CD14-positive monocyte (primary cell): ENCODE data around the gene ANKRD13C. TPM values are rescaled to one million over a fixed set of nuclear protein-coding genes. Genes with fewer than 3 reads are reported as not detected.
"Not testable (repeated sequence)": the region's sequence is repeated elsewhere in the genome, so short reads cannot be mapped to it uniquely, and the experiment has no call there.

Experiments
- DNase-seq, 3 donors: peaks; one replicate each; pipeline ENCODE4 v3.0.0-alpha.2; 2011 to 2022
- H2AFZ ChIP-seq: 2 replicates; pipeline ENCODE4 v1.6.0; 2012; ENCODE audit warnings: mild to moderate bottlenecking, low read depth, low read length, inconsistent platforms; ENCODE audit not compliant: insufficient read depth, poor library complexity, severe bottlenecking
- H3K27ac ChIP-seq, 2 donors: 1 replicate in 1 of 2; 2 replicates in 1 of 2; pipeline ENCODE4 v1.5.1; 2012 to 2013; ENCODE audit warnings: low read length in 2 of 2, control low read depth in 1 of 2, inconsistent platforms in 1 of 2, low read depth in 1 of 2, mild to moderate bottlenecking in 1 of 2
- H3K27me3 ChIP-seq, 2 donors: one replicate each; pipeline versions ENCODE4 v1.6.0 to v1.6.1; 2011 to 2013; ENCODE audit warnings: low read length in 2 of 2; ENCODE audit not compliant: control insufficient read depth in 2 of 2, insufficient read depth in 2 of 2
- H3K36me3 ChIP-seq, 2 donors: replicated peaks in 1 of 2; 1 replicate in 1 of 2; 2 replicates in 1 of 2; pipeline versions ENCODE4 v1.5.1 to v1.6.1; 2012 to 2013; ENCODE audit warnings: low read length in 2 of 2, control low read depth in 1 of 2, inconsistent platforms in 1 of 2, mild to moderate bottlenecking in 1 of 2; ENCODE audit not compliant: insufficient read depth in 2 of 2, control insufficient read depth in 1 of 2
- H3K4me1 ChIP-seq, 2 donors: 1 replicate in 1 of 2; 2 replicates in 1 of 2; pipeline versions ENCODE4 v1.5.1 to v1.6.1; 2012 to 2013; ENCODE audit warnings: low read length in 2 of 2, control low read depth in 1 of 2, inconsistent platforms in 1 of 2, mild to moderate bottlenecking in 1 of 2, moderate library complexity in 1 of 2; ENCODE audit not compliant: insufficient read depth in 2 of 2, control insufficient read depth in 1 of 2
- H3K4me2 ChIP-seq: replicated peaks from 2 replicates; pipeline ENCODE3; 2012; ENCODE audit warnings: low read length, moderate library complexity, mild to moderate bottlenecking; ENCODE audit not compliant: poor library complexity, severe bottlenecking; ENCODE audit errors: extremely low read depth
- H3K4me3 ChIP-seq, 3 experiments: fragments of 200-600 bp in 1 of 3; sonication (generic) in 1 of 3; replicated peaks in 1 of 3; 1 replicate in 2 of 3; 2 replicates in 1 of 3; pipeline ENCODE4 v1.5.1; 2011 to 2013; ENCODE audit warnings: low read length in 3 of 3, mild to moderate bottlenecking in 3 of 3, control low read depth in 2 of 3, low read depth in 2 of 3, inconsistent platforms in 1 of 3, moderate library complexity in 1 of 3
- H3K79me2 ChIP-seq: 2 replicates; pipeline ENCODE4 v1.6.0; 2012; ENCODE audit warnings: mild to moderate bottlenecking, control low read depth, inconsistent platforms, low read length, moderate library complexity; ENCODE audit not compliant: insufficient read depth
- H3K9ac ChIP-seq: 2 replicates; pipeline ENCODE4 v1.6.0; 2017; ENCODE audit warnings: low read length, mild to moderate bottlenecking; ENCODE audit not compliant: insufficient read depth, poor library complexity, severe bottlenecking
- H3K9me3 ChIP-seq, 2 donors: replicated peaks in 1 of 2; 1 replicate in 1 of 2; 2 replicates in 1 of 2; pipeline versions ENCODE4 v1.5.1 to v1.6.1; 2012 to 2013; ENCODE audit warnings: low read length in 2 of 2, control low read depth in 1 of 2; ENCODE audit not compliant: control insufficient read depth in 1 of 2, insufficient read depth in 1 of 2
- H4K20me1 ChIP-seq: 2 replicates; pipeline ENCODE4 v1.6.0; 2012; ENCODE audit warnings: mild to moderate bottlenecking, low read length, control low read depth, moderate library complexity; ENCODE audit not compliant: insufficient read depth
- H3K27ac Mint-ChIP-seq, 7 donors: one replicate each; pipeline ENCODE4 v1.8.0; 2020; ENCODE audit warnings: mild to moderate bottlenecking in 7 of 7, mixed read lengths in 7 of 7, moderate library complexity in 6 of 7, inconsistent platforms in 2 of 7
- H3K27me3 Mint-ChIP-seq, 3 donors: one replicate each; pipeline ENCODE4 v1.8.0; 2021 to 2022; ENCODE audit warnings: low read depth in 3 of 3, mild to moderate bottlenecking in 3 of 3, mixed read lengths in 3 of 3, moderate library complexity in 3 of 3, inconsistent platforms in 1 of 3
- H3K36me3 Mint-ChIP-seq, 2 donors: one replicate each; pipeline ENCODE4 v1.8.0; 2020; ENCODE audit warnings: mixed read lengths in 2 of 2, inconsistent platforms in 1 of 2, mild to moderate bottlenecking in 1 of 2
- H3K4me1 Mint-ChIP-seq: one replicate; pipeline ENCODE4 v1.8.0; 2020; ENCODE audit warnings: mild to moderate bottlenecking, mixed read lengths
- H3K4me3 Mint-ChIP-seq, 2 donors: one replicate each; pipeline ENCODE4 v1.8.0; 2020; ENCODE audit warnings: mild to moderate bottlenecking in 2 of 2, mixed read lengths in 2 of 2, moderate library complexity in 1 of 2
- H3K9me3 Mint-ChIP-seq, 7 donors: one replicate each; pipeline ENCODE4 v1.8.0; 2020 to 2022; ENCODE audit warnings: mixed read lengths in 7 of 7, mild to moderate bottlenecking in 6 of 7, moderate library complexity in 6 of 7, inconsistent platforms in 2 of 7
- WGBS: methylation state at CpG from one replicate; pipeline ENCODE4 v1.1.5; 2013; ENCODE audit warnings: missing lambda C conversion rate; ENCODE audit not compliant: insufficient coverage; 5-methylcytosine and 5-hydroxymethylcytosine counted together
- intact Hi-C, 2 donors: fragments of 100-400 bp; cut with micrococcal nuclease; formaldehyde crosslinking; loops; one replicate each; pipeline versions ENCODE4 v1.15.0 to v1.15.1; 2023
- polyA plus RNA-seq, 3 donors: library from polyadenylated mRNA; depleted of rRNA in 1 of 3; unstranded in 2 of 3; stranded (reverse) in 1 of 3; fragments of 300-500 nt in 2 of 3; fragments of >200 nt in 1 of 3; fragmentation: Illumina TruSeq in 2 of 3; gene quantifications; 1 replicate in 2 of 3; 2 replicates in 1 of 3; pipeline ENCODE4 v1.2.3, GENCODE V29; 2012 to 2021
- TF ChIP-seq, protein P1 (sequence below): fragments of 200-600 bp; IDR thresholded peaks from one replicate; pipeline ENCODE4 v1.8.0; 2022; ENCODE audit warnings: antibody characterized with exemption, mild to moderate bottlenecking

The ANKRD13C gene
- polyA plus RNA-seq, 3 donors: 4.5 to 7.6 (median 6.5) TPM

- H3K27me3 Mint-ChIP-seq, H3K27ac ChIP-seq, DNase-seq, H3K9ac ChIP-seq, H4K20me1 ChIP-seq, H3K27ac Mint-ChIP-seq, H3K4me1 ChIP-seq, H3K4me3 ChIP-seq, H3K4me2 ChIP-seq, intact Hi-C loops, H3K79me2 ChIP-seq, H2AFZ ChIP-seq, H3K4me3 Mint-ChIP-seq, H3K4me1 Mint-ChIP-seq, H3K36me3 ChIP-seq, H3K9me3 ChIP-seq, H3K27me3 ChIP-seq, H3K9me3 Mint-ChIP-seq, H3K36me3 Mint-ChIP-seq: not testable (repeated sequence)
- no CpG with 5 or more reads among the region's 4 CpGs for WGBS
These were observed 12.0 kb upstream of the ANKRD13C start for GRCh38 chr1:70366425-70366952.

DNA sequence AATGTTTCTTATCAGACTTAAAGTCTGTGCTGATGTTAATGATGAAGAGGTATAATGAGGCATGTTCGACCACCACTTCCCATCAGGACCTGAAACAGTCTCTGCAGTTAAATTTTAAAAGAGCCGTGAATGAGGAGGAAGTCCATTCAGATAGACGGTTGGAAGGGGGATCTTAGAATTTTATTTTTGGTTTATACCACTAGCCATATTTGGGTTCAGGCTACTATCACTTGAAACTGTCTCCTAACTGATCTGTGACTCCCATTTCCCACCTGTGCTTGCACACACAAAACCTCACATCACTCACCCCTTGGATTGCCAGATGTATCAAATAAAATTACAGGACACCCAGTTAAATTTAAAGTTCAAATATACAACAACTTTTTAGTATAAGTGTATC, 9.9 kb upstream of the ANKRD13C start:
- Histone ChIP-seq H3K79me2 (no peaks in the 10 kb centered on the region), H3K27ac (no peak overlapping the region), H3K9ac (no peak overlapping the region), H4K20me1 (no peaks in the 10 kb centered on the region), H3K4me3 (no peak overlapping the region), H2AFZ (peak overlapping the region; percentile 29), H3K4me2 (no peak overlapping the region), H3K36me3 (no peaks in the 10 kb centered on the region), H3K4me1 (no peaks in the 10 kb centered on the region), H3K27me3 (no peaks in the 10 kb centered on the region), H3K9me3 (no peaks in the 10 kb centered on the region)
- H3K36me3 Mint-ChIP-seq: no peaks in the 10 kb centered on the region
- no CpG with 5 or more reads among the region's 3 CpGs for WGBS
- no peak overlapping the region for H3K27ac Mint-ChIP-seq
- H3K27me3 Mint-ChIP-seq: peaks cover 0 to 2% (median 2%) of the 10 kb centered on the region in 3 donors
- peaks cover 0 to 4% (median 0%) of the 10 kb centered on the region in 7 donors for H3K9me3 Mint-ChIP-seq
- intact Hi-C loops: no loop called here
- TF ChIP-seq, protein P1, sequence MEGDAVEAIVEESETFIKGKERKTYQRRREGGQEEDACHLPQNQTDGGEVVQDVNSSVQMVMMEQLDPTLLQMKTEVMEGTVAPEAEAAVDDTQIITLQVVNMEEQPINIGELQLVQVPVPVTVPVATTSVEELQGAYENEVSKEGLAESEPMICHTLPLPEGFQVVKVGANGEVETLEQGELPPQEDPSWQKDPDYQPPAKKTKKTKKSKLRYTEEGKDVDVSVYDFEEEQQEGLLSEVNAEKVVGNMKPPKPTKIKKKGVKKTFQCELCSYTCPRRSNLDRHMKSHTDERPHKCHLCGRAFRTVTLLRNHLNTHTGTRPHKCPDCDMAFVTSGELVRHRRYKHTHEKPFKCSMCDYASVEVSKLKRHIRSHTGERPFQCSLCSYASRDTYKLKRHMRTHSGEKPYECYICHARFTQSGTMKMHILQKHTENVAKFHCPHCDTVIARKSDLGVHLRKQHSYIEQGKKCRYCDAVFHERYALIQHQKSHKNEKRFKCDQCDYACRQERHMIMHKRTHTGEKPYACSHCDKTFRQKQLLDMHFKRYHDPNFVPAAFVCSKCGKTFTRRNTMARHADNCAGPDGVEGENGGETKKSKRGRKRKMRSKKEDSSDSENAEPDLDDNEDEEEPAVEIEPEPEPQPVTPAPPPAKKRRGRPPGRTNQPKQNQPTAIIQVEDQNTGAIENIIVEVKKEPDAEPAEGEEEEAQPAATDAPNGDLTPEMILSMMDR: no peak
- H3K4me3 Mint-ChIP-seq: no peak overlapping the region
- no peak for DNase-seq
- no peaks in the 10 kb centered on the region for H3K4me1 Mint-ChIP-seq
